HepG2 (cell line): ENCODE results near the gene CABLES2. TPM values are rescaled to one million over a fixed set of nuclear protein-coding genes. Genes with fewer than 3 reads are reported as not detected.

Experiments
- MED1 ChIP-seq: sonication (generic); formaldehyde crosslinking; IDR thresholded peaks from 2 replicates; pipeline ENCODE4 v1.4.0; 2020; ENCODE audit warnings: missing genetic modification reagents
- PATZ1 ChIP-seq: sonication (generic); formaldehyde crosslinking; IDR thresholded peaks from 2 replicates; pipeline ENCODE4 v1.4.0; 2020; ENCODE audit warnings: missing genetic modification reagents
- SNAPC2 ChIP-seq: sonication (generic); formaldehyde crosslinking; IDR thresholded peaks from 2 replicates; pipeline ENCODE4 v1.8.1; 2022; ENCODE audit warnings: mild to moderate bottlenecking, missing genetic modification reagents
- TAF1 ChIP-seq: sonication (generic); formaldehyde crosslinking; IDR thresholded peaks from 2 replicates; pipeline ENCODE4 v1.4.0; 2020; ENCODE audit warnings: missing genetic modification reagents
- ZBTB40 ChIP-seq, 2 experiments: fragments of 450-650 bp in 1 of 2; sonication (generic) in 1 of 2; formaldehyde crosslinking in 1 of 2; IDR thresholded peaks; 2 replicates each; pipeline versions ENCODE4 v1.6.1 to v1.8.0; 2016 to 2022; ENCODE audit warnings: antibody characterized with exemption in 1 of 2, mild to moderate bottlenecking in 1 of 2, missing genetic modification reagents in 1 of 2
- ZHX2 ChIP-seq, 2 experiments: sonication (generic) in 1 of 2; formaldehyde crosslinking in 1 of 2; IDR thresholded peaks; 2 replicates each; pipeline versions ENCODE4 v1.6.1 to v1.9.0; 2014 to 2022; ENCODE audit warnings: antibody characterized with exemption in 1 of 2, borderline replicate concordance in 1 of 2, inconsistent platforms in 1 of 2, low read depth in 1 of 2, missing genetic modification reagents in 1 of 2
- ZKSCAN8 ChIP-seq: IDR thresholded peaks from 2 replicates; pipeline ENCODE4 v1.6.1; 2016; ENCODE audit warnings: borderline replicate concordance, missing genetic modification reagents, missing compliant biosample characterization
- ZMAT3 ChIP-seq: sonication (generic); formaldehyde crosslinking; conservative IDR thresholded peaks from 2 replicates; pipeline ENCODE4 v1.7.0; 2021; ENCODE audit warnings: missing genetic modification reagents
- ZNF446 ChIP-seq: sonication (generic); formaldehyde crosslinking; IDR thresholded peaks from 2 replicates; pipeline ENCODE4 v1.5.0; 2020; ENCODE audit warnings: mild to moderate bottlenecking, missing genetic modification reagents
- polyA plus RNA-seq, 8 experiments: library from polyadenylated mRNA; depleted of rRNA in 3 of 8; stranded (reverse) in 7 of 8; unstranded in 1 of 8; fragments of >200 nt; fragmentation: Illumina TruSeq in 4 of 8; extraction: Trizol in 4 of 8; gene quantifications; 2 replicates each; pipeline versions ENCODE4 v1.2.1 to v1.2.3, GENCODE V29; 2011 to 2016; ENCODE audit warnings: low read depth in 4 of 8, missing spikeins in 1 of 8, mixed read lengths in 1 of 8; ENCODE audit not compliant: insufficient read depth in 1 of 8
- total RNA-seq, 5 experiments: library from RNA; depleted of rRNA; stranded (reverse); fragments of >200 nt; fragmentation: Illumina TruSeq; extraction: Trizol; gene quantifications; 2 replicates each; pipeline ENCODE4 v1.2.3, GENCODE V29; 2016; ENCODE audit warnings: low read depth in 1 of 5
- TF ChIP-seq, protein P1 (sequence below): sonication (generic); formaldehyde crosslinking; IDR thresholded peaks from 2 replicates; pipeline ENCODE4 v1.4.0; 2020; ENCODE audit warnings: mild to moderate bottlenecking, missing genetic modification reagents

CABLES2 gene
- total and polyA plus RNA-seq, 2 of the 13 experiments (the other 11 are each of a cell fraction or from before 2014, with no cell fraction given) = 5.2 to 9.7 TPM

DNA sequence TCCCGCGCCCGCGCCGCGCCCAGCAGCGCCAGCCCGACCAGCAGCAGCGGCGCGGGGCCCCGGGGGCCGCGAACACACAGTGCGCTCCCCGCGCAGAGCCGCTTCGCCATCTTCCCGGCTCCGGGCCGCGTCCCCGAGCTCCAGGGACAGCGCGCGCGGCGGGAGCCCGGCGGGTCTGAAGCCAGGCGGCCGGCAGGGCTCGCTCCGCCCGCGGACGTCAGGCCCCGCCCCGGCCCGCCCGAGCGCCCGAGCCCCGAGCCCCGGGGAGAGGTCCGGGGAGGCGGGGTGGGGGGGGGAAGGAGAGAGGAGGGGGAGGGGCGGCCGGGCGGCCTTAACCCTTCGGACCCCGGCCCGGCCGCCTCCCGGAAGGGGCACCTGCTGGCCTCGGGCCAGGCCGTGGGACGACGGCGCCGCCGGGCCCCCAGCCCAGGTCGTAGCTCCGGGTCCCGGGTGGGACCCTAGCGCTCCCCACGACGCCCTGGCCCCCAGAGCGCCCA lies 39.9 kb downstream of the CABLES2 start, which contains the start of gene LAMA5 (continued):
- TF ChIP-seq ZBTB40 (IDR thresholded peaks at IDR 0.05) (no peak), ZBTB40 (CRISPR knock-in tag; IDR thresholded peaks at IDR 0.05) (no peak), ZKSCAN8 (CRISPR knock-in tag) (no peak), MED1 (CRISPR knock-in tag) (peak; percentile 23; the same call in 1 of the 2 replicates), ZMAT3 (CRISPR knock-in tag) (no peak), ZHX2 (IDR thresholded peaks at IDR 0.05; ENCODE audit: low read depth) (no peak), ZHX2 (CRISPR knock-in tag; IDR thresholded peaks at IDR 0.05; ENCODE audit: borderline replicate concordance) (no peak; the same call in 1 of the 2 replicates), TAF1 (CRISPR knock-in tag) (0 out of 2 replicates have a peak, but pooled peaks have one; percentile 31), PATZ1 (CRISPR knock-in tag) (no peak), ZNF446 (CRISPR knock-in tag) (peak; percentile 55; the same call in 1 of the 2 replicates), SNAPC2 (CRISPR knock-in tag) (0 out of 2 replicates have a peak, but pooled peaks have one; percentile 70)
- TF ChIP-seq, protein P1, sequence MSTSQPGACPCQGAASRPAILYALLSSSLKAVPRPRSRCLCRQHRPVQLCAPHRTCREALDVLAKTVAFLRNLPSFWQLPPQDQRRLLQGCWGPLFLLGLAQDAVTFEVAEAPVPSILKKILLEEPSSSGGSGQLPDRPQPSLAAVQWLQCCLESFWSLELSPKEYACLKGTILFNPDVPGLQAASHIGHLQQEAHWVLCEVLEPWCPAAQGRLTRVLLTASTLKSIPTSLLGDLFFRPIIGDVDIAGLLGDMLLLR = peak; percentile 56; the same call in 1 of the 2 replicates
